G401.6 (cell line): Measurements from ENCODE around the gene LAMC3.

Source experiments
- FAIRE-seq: peaks from 2 replicates; lab custom pipeline; 2012; peaks lifted over from hg19 to GRCh38; lab: Jason Lieb, UNC

LAMC3 gene

DNA sequence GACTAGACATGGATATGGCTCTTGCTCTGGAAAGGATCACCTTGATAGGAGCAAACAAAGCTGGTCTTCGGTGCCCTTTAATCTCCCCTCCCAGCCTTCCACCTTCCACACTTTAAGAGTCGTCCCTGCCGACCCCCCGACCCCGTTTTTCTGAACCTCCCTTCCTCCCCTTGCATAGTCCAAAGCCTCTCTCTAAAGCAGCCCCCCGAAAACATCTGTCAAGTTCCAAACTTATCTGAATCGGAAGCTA is 116.0 kb downstream of the LAMC3 start:
- no peak for FAIRE-seq

DNA sequence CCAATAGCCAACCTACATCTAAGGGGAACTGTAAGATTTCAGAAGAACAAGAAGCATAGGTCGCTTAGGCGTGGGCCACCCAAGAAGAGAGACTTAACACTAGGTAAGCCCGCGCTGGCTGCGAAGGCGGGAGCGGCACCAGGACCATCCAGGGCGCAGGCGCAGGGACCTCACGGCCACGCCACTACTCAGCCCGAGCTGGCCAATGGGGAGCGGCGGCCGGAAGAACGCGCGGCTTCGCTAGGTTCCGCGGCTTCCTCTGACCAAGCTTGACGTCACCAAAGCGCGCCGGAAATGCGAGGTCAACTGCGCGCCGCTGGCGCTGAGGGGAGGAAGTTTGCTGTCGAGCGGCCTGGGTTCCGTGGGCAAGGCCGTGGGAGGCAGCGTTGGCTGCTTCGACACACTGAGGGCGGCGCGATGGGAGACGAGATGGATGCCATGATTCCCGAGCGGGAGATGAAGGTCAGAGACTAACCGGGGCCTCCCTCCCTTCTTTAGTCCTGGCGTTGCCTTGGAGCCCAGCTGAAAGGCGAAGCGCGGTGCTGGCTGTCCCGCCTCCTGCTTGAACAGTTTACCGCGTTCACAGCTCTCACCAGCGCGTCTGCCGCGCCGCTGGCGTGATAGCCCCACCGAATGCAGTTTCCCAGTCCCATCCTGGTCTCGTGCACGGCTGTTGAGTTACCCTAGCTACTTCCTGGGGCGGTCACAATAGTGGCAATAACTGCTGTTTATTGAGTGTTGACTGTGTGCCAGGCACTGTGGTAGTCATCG is 116.5 kb downstream of the LAMC3 start, which contains the start of gene NUP214:
TSS of gene NUP214 (plus strand) at position 299 of the 771 bp plus-strand sequence. CDS start at position 418, 119 bp downstream.
- FAIRE-seq: peak; percentile 93

DNA sequence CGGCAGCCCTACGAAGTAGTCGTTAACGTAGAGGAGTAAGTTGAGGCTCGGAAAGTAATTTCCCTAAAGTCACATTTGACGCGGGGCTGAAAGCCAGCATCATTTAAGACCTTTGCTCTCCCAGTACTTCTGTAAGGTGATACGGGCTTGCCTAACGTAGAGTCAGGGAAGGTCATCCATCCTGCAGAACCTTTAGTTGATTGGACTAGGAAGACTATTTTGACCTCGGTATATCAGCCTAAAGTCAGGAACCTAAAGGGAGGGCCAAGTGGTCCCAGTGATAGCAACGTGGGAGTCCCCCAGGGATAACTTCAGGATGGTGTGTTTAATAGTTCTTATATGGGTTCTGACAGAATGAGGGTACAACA is 117.1 kb downstream of the LAMC3 start:
- FAIRE-seq: no peak

DNA sequence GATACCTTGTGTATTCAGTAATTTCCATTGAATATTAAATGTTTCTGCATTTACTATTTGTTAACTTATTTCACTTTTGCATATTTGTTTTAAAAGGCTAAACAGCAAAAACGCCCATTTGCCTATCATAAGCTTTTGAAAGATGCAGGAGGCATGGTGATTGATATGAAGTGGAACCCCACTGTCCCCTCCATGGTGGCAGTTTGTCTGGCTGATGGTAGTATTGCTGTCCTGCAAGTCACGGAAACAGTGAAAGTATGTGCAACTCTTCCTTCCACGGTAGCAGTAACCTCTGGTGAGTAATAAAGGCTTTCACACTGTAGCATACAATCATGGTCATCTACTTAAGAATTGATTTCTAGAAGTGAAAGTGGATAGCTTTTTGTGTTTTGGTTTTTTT is 120.2 kb downstream of the LAMC3 start:
- FAIRE-seq: no peak

DNA sequence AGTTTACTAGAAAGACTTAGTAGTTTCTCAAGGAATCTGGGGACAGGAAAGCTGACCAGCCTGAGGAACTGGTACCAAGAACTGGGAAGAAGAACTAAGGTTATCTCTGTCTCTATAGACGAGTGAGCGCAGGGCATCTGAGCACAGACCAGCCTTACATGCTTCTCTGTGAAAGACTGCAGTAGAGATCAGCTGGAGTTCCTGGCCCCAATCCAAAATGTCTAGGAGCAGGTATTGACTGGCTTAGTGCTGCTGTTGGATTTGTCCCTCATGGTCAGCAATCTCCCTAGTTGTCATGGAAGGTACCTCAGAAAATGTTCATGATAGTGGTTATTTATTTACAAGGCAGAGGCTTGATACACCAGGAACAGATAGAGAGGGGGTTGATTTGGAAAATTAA is 129.7 kb downstream of the LAMC3 start:
- FAIRE-seq: no peak

DNA sequence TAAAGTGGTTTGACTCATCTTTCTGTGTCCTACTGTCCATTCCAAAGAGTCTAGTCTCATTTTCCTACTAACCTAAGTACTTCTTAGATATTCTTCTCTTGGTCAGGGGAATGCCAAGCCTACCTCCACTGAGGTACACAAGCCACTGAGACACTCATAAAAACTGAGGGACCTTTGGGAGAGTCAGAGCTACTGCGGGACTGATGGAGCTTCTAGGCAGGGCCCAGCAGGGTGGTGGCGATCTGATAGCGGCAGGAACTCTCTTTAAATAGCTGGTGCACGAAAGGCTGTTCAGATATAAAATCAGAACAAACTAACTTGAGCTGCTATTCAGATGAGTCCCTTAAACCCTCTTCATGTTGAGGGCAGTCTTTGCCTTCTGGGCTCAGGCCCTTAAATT is 131.1 kb downstream of the LAMC3 start:
- no peak for FAIRE-seq

DNA sequence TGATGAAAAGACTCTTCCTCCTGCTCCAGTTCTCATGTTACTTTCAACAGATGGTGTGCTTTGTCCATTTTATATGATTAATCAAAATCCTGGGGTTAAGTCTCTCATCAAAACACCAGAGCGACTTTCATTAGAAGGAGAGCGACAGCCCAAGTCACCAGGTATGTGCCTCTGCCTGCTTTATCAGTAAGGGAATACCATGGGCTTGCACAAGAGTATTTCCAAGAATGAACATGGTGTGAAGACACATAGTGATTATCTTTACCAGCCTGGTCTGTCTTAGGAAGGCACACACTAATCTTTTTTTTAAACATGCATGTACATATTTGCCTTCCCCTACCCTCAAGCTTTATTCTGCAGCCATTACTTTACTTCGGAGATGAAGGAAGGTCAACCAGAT is 131.6 kb downstream of the LAMC3 start:
- no peak for FAIRE-seq

DNA sequence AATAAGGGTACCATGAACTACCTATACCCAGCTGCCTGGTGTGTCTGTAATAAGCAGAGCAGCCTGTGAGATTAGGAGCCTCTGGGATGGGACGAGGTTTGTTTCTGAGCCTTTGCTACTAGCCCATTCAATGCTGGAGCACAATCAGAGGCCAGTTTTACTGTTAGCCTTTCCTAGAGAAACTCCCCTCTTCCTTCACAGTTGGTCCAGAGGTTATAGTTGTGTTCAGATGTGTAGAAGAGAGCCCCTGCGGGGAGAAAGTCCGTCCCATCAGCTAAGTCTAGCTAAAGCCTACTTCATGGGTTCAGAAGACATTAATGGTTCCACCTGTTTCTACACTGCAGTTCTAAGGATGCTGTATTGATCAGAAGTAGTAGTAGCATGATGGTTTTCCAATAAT is 133.2 kb downstream of the LAMC3 start:
- FAIRE-seq: no peak
